Activated T-cell treated with anti-CD3 and anti-CD28 coated beads for 24 hours (primary cell): ENCODE measurements around the gene DSCAML1.
"Not testable (repeated sequence)": the region's sequence is repeated elsewhere in the genome, so short reads cannot be mapped to it uniquely, and the experiment has no call there.

Source experiments
- DNase-seq: peaks from one replicate; pipeline ENCODE4 v3.0.0-alpha.2; 2020; ENCODE audit warnings: low read depth

The DSCAML1 gene

GRCh38 chr11:117398618-117399017 is 398.4 kb downstream of the DSCAML1 start:
- not testable (repeated sequence) for DNase-seq

GRCh38 chr11:117396970-117397369 is 400.0 kb downstream of the DSCAML1 start:
- DNase-seq = no peak

- no peak for DNase-seq
These were observed 401.5 kb downstream of the DSCAML1 start for GRCh38 chr11:117395476-117395875.

- DNase-seq = no peak
These were observed 402.6 kb downstream of the DSCAML1 start for GRCh38 chr11:117394221-117394925.

GRCh38 chr11:117392979-117393378 is 404.0 kb downstream of the DSCAML1 start:
- no peak for DNase-seq

GRCh38 chr11:117392001-117392690 is 404.9 kb downstream of the DSCAML1 start:
- no peak for DNase-seq

GRCh38 chr11:117391181-117391580 is 405.8 kb downstream of the DSCAML1 start:
- DNase-seq = no peak

GRCh38 chr11:117390743-117391142 is 406.3 kb downstream of the DSCAML1 start:
- no peak for DNase-seq

GRCh38 chr11:117387992-117388755 is 408.8 kb downstream of the DSCAML1 start:
- no peak for DNase-seq

GRCh38 chr11:117385906-117386305 is 411.1 kb downstream of the DSCAML1 start:
- no peak for DNase-seq

GRCh38 chr11:117385471-117385870 is 411.5 kb downstream of the DSCAML1 start:
- DNase-seq = no peak

- DNase-seq = no peak
These were observed 413.0 kb downstream of the DSCAML1 start for GRCh38 chr11:117384045-117384444.

- DNase-seq = no peak
These were observed 414.3 kb downstream of the DSCAML1 start for GRCh38 chr11:117382746-117383145.

- no peak for DNase-seq
These were observed 415.3 kb downstream of the DSCAML1 start for GRCh38 chr11:117381481-117382387.

- no peak for DNase-seq
These were observed 416.3 kb downstream of the DSCAML1 start for GRCh38 chr11:117380676-117381075.

- DNase-seq = no peak
These were observed 417.8 kb downstream of the DSCAML1 start for GRCh38 chr11:117378976-117379865.
